Natural killer cell (primary cell): ENCODE results near the gene WNT5A. TPM values are rescaled to one million over a fixed set of nuclear protein-coding genes. Genes with fewer than 3 reads are reported as not detected.

Experiments
- ATAC-seq, 3 donors: fragments of 150-1000 bp in 2 of 3; fragments of 200-7000 bp in 1 of 3; cut with Tn5 transposase; 1 replicate in 1 of 3; 2 replicates in 2 of 3; pipeline ENCODE4 v1.10.0; 2021; ENCODE audit warnings: mild to moderate bottlenecking in 2 of 3, moderate library complexity in 2 of 3
- DNase-seq, 2 donors: peaks; one replicate each; pipeline versions ENCODE4 v3.0.0 to v3.0.0-alpha.2; 2013 to 2021; ENCODE audit warnings: mixed read lengths in 1 of 2
- H3K27ac ChIP-seq: one replicate; pipeline ENCODE4 v1.5.1; 2013; ENCODE audit warnings: mild to moderate bottlenecking, low read length
- H3K27me3 ChIP-seq: one replicate; pipeline ENCODE4 v1.6.1; 2013; ENCODE audit warnings: low read length; ENCODE audit not compliant: control insufficient read depth, insufficient read depth
- H3K36me3 ChIP-seq: one replicate; pipeline ENCODE4 v1.6.1; 2013; ENCODE audit warnings: low read length; ENCODE audit not compliant: control insufficient read depth, insufficient read depth
- H3K4me1 ChIP-seq: one replicate; pipeline ENCODE4 v1.6.1; 2013; ENCODE audit warnings: low read length; ENCODE audit not compliant: control insufficient read depth, insufficient read depth
- H3K4me3 ChIP-seq: one replicate; pipeline ENCODE4 v1.5.1; 2013; ENCODE audit warnings: low read length
- H3K9me3 ChIP-seq: one replicate; pipeline ENCODE4 v1.6.1; 2013; ENCODE audit warnings: low read length; ENCODE audit not compliant: control insufficient read depth, insufficient read depth
- H3K27ac Mint-ChIP-seq, 2 donors: one replicate each; pipeline ENCODE4 v1.8.0; 2022; ENCODE audit warnings: mild to moderate bottlenecking in 2 of 2, mixed read lengths in 2 of 2, moderate library complexity in 1 of 2
- H3K27me3 Mint-ChIP-seq, 2 donors: one replicate each; pipeline ENCODE4 v1.8.0; 2022; ENCODE audit warnings: low read depth in 2 of 2, mixed read lengths in 2 of 2
- H3K36me3 Mint-ChIP-seq: one replicate; pipeline ENCODE4 v1.8.0; 2022; ENCODE audit warnings: mixed read lengths
- H3K4me1 Mint-ChIP-seq, 2 donors: one replicate each; pipeline ENCODE4 v1.8.0; 2022; ENCODE audit warnings: mixed read lengths in 2 of 2
- H3K4me3 Mint-ChIP-seq: one replicate; pipeline ENCODE4 v1.8.0; 2022; ENCODE audit warnings: mild to moderate bottlenecking, moderate library complexity, mixed read lengths
- H3K9me3 Mint-ChIP-seq, 2 donors: one replicate each; pipeline ENCODE4 v1.8.0; 2022; ENCODE audit warnings: mixed read lengths in 2 of 2
- CTCF ChIP-seq: fragments of 200-600 bp; IDR thresholded peaks from one replicate; pipeline ENCODE4 v1.8.0; 2022; ENCODE audit warnings: antibody characterized with exemption
- WGBS: methylation state at CpG from one replicate; pipeline ENCODE4 v1.1.7; 2013; ENCODE audit warnings: missing lambda C conversion rate; ENCODE audit not compliant: insufficient coverage; 5-methylcytosine and 5-hydroxymethylcytosine counted together
- intact Hi-C: fragments of 100-400 bp; cut with micrococcal nuclease; formaldehyde crosslinking; loops from one replicate; pipeline ENCODE4 v1.14.2; 2022
- total RNA-seq, 4 donors: library from RNA; stranded (reverse); fragments of 120-200 nt in 1 of 4; gene quantifications; one replicate each; pipeline versions ENCODE4 v1.2.3 to v1.2.4, GENCODE V29; 2013 to 2022

WNT5A gene
- total RNA-seq, 3 donors from 2014 or later (not counting 1 experiment from before 2014, with no cell fraction given), result not detected

GRCh38 chr3:55527361-55527760, 40.3 kb upstream of the WNT5A start:
- intact Hi-C loops, result no loop called here
- no peaks in the 10 kb centered on the region for H3K4me1 ChIP-seq

GRCh38 chr3:55526332-55527030, 39.4 kb upstream of the WNT5A start:
- H3K27me3 Mint-ChIP-seq, result no peaks in the 10 kb centered on the region
- no peaks in the 10 kb centered on the region for H3K27me3 ChIP-seq
- WGBS, result 92% methylated on average over 10 of the region's 10 CpGs
- no peak overlapping the region for H3K4me3 Mint-ChIP-seq
- no peaks in the 10 kb centered on the region for H3K4me1 Mint-ChIP-seq
- H3K36me3 Mint-ChIP-seq, result no peaks in the 10 kb centered on the region
- no peak overlapping the region for H3K4me3 ChIP-seq
- peaks cover 0 to 7% of the 10 kb centered on the region in 2 donors for H3K9me3 Mint-ChIP-seq
- H3K27ac ChIP-seq, result no peak overlapping the region
- peaks cover 3% of the 10 kb centered on the region for H3K9me3 ChIP-seq
- intact Hi-C loops, result no loop called here
- DNase-seq, result no peak
- H3K27ac Mint-ChIP-seq, result no peak overlapping the region
- ATAC-seq, result no peak
- no peaks in the 10 kb centered on the region for H3K4me1 ChIP-seq
- no peaks in the 10 kb centered on the region for H3K36me3 ChIP-seq
- no peak for TF ChIP-seq CTCF

More at GRCh38 chr3:55527361-55527760, 40.3 kb upstream of the WNT5A start:
- Mint-ChIP-seq H3K4me3 (no peak overlapping the region), H3K36me3 (no peaks in the 10 kb centered on the region), H3K27me3 (no peaks in the 10 kb centered on the region), H3K4me1 (no peaks in the 10 kb centered on the region), H3K27ac (no peak overlapping the region), H3K9me3 (peaks cover 0 to 7% of the 10 kb centered on the region in 2 donors)
- Histone ChIP-seq H3K27me3 (no peaks in the 10 kb centered on the region), H3K9me3 (peaks cover 3% of the 10 kb centered on the region), H3K4me3 (no peak overlapping the region), H3K27ac (no peak overlapping the region), H3K36me3 (no peaks in the 10 kb centered on the region)
- no peak for TF ChIP-seq CTCF
- ATAC-seq (no peak), DNase-seq (no peak)
- 100% methylated on average over 2 of the region's 4 CpGs for WGBS

GRCh38 chr3:55525436-55525835, 38.3 kb upstream of the WNT5A start:
- Histone ChIP-seq H3K9me3 (peaks cover 3% of the 10 kb centered on the region), H3K27me3 (no peaks in the 10 kb centered on the region), H3K4me3 (no peak overlapping the region), H3K27ac (no peak overlapping the region), H3K4me1 (no peaks in the 10 kb centered on the region), H3K36me3 (no peaks in the 10 kb centered on the region)
- TF ChIP-seq CTCF, result no peak
- Mint-ChIP-seq H3K27ac (no peak overlapping the region), H3K27me3 (no peaks in the 10 kb centered on the region), H3K4me3 (no peak overlapping the region), H3K9me3 (peaks cover 0 to 7% of the 10 kb centered on the region in 2 donors), H3K4me1 (no peaks in the 10 kb centered on the region), H3K36me3 (no peaks in the 10 kb centered on the region)
- DNase-seq (no peak), ATAC-seq (no peak)
- intact Hi-C loops, result no loop called here
- 82% methylated on average over 3 of the region's 3 CpGs for WGBS
